Endodermal cell (in vitro differentiated cells): Measurements from ENCODE around the gene SORL1. TPM values are rescaled to one million over a fixed set of nuclear protein-coding genes. Genes with fewer than 3 reads are reported as not detected.

Experiments used
- DNase-seq: peaks from one replicate; pipeline ENCODE4 v3.0.0-alpha.2; 2017
- H3K27ac ChIP-seq: 2 replicates; pipeline ENCODE4 v1.5.1; 2013; ENCODE audit warnings: mild to moderate bottlenecking, low read depth, low read length, moderate library complexity
- H3K27me3 ChIP-seq: 2 replicates; pipeline ENCODE4 v1.6.1; 2013; ENCODE audit warnings: mild to moderate bottlenecking, low read length, moderate library complexity; ENCODE audit not compliant: insufficient read depth, control insufficient read depth, poor library complexity, severe bottlenecking
- H3K36me3 ChIP-seq: 2 replicates; pipeline ENCODE4 v1.7.0; 2013; ENCODE audit warnings: mild to moderate bottlenecking, low read length, moderate library complexity; ENCODE audit not compliant: control insufficient read depth, insufficient read depth
- H3K4me1 ChIP-seq: one replicate; pipeline ENCODE4 v1.7.0; 2013; ENCODE audit warnings: low read length; ENCODE audit not compliant: control insufficient read depth, insufficient read depth
- H3K4me3 ChIP-seq: 2 replicates; pipeline ENCODE4 v1.5.1; 2013; ENCODE audit warnings: mild to moderate bottlenecking, low read length, moderate library complexity
- H3K9ac ChIP-seq: 2 replicates; pipeline ENCODE4 v1.6.1; 2013; ENCODE audit warnings: mild to moderate bottlenecking, low read length, moderate library complexity; ENCODE audit not compliant: poor library complexity, severe bottlenecking; ENCODE audit errors: extremely low read depth
- H3K9me3 ChIP-seq: 2 replicates; pipeline ENCODE4 v1.6.1; 2013; ENCODE audit warnings: mild to moderate bottlenecking, low read length, moderate library complexity; ENCODE audit not compliant: control insufficient read depth
- H3K27ac Mint-ChIP-seq: 2 replicates; pipeline ENCODE4 v1.8.0; 2020; ENCODE audit warnings: mixed read lengths
- H3K27me3 Mint-ChIP-seq: 2 replicates; pipeline ENCODE4 v1.8.0; 2021; ENCODE audit warnings: mild to moderate bottlenecking, mixed read lengths; ENCODE audit not compliant: insufficient read depth
- H3K36me3 Mint-ChIP-seq: 2 replicates; pipeline ENCODE4 v1.8.0; 2020; ENCODE audit warnings: low read depth, mixed read lengths
- H3K4me1 Mint-ChIP-seq: 2 replicates; pipeline ENCODE4 v1.8.0; 2020; ENCODE audit warnings: mixed read lengths
- H3K4me3 Mint-ChIP-seq: 2 replicates; pipeline ENCODE4 v1.8.0; 2020; ENCODE audit warnings: mild to moderate bottlenecking, moderate library complexity, mixed read lengths
- H3K9me3 Mint-ChIP-seq: 2 replicates; pipeline ENCODE4 v1.8.0; 2020; ENCODE audit warnings: mild to moderate bottlenecking, mixed read lengths
- CTCF ChIP-seq: fragments of 200-600 bp; sonication (generic); conservative IDR thresholded peaks from 2 replicates; pipeline ENCODE4 v1.5.0; 2021; ENCODE audit warnings: antibody characterized with exemption, mild to moderate bottlenecking
- WGBS, 2 experiments: methylation state at CpG; one replicate each; pipeline versions ENCODE4 v1.1.5 to v1.1.7; 2013; ENCODE audit warnings: missing lambda C conversion rate in 2 of 2, mixed read lengths in 1 of 2; ENCODE audit not compliant: insufficient coverage in 1 of 2, insufficient read length in 1 of 2; 5-methylcytosine and 5-hydroxymethylcytosine counted together
- total RNA-seq, 2 donors: library from RNA; stranded (reverse); fragmentation: NEBNext Ultra II Directional in 1 of 2; extraction: Animal tissue kit (Norgen Biotek cat#: 25700) in 1 of 2; gene quantifications; 2 replicates in 1 of 2; 3 replicates in 1 of 2; pipeline ENCODE4 v1.2.1, GENCODE V29; 2021

SORL1 gene
- total RNA-seq, 2 donors from 2014 or later = 56.4 to 57.5 TPM

GRCh38 chr11:121535129-121535796, 83.1 kb downstream of the SORL1 start:
- Mint-ChIP-seq H3K4me3 (no peak overlapping the region), H3K27ac (no peak overlapping the region)
- DNase-seq = no peak

DNA sequence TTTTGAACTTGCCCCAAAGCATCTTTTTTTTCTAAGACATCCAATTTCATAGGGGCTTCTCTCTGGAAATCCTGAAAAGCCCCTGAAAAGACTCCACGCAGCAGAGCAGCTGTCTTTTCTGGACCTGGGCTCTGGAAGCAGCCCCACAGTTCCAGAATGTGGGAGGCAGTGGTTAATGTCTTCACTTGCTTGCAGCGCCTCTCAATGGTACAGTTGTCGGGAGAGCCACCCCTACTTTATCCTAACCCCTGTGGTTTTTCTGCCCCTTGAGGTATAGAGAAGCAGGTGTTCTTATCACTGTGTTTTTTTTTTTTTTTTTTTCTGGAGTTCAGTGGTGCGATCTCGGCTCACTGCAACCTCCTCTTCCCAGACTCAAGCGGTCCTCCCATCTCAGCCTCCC, 84.0 kb downstream of the SORL1 start:
- H3K9me3 Mint-ChIP-seq = peaks cover 5% of the 10 kb centered on the region
- 80 to 96% methylated on average over 1 to 3 of the region's 6 CpGs for WGBS, 2 experiments
- H3K9me3 ChIP-seq = peaks cover 1% of the 10 kb centered on the region
- H3K27ac ChIP-seq = no peak overlapping the region
- no peak overlapping the region for H3K9ac ChIP-seq
- DNase-seq = no peak
- no peaks in the 10 kb centered on the region for H3K27me3 Mint-ChIP-seq
- H3K27me3 ChIP-seq = no peaks in the 10 kb centered on the region
- H3K4me3 Mint-ChIP-seq = no peak overlapping the region
- TF ChIP-seq CTCF = no peak
- H3K4me1 Mint-ChIP-seq = peaks cover 9% of the 10 kb centered on the region
- no peaks in the 10 kb centered on the region for H3K36me3 ChIP-seq
- H3K4me3 ChIP-seq = no peak overlapping the region
- peaks cover 29% of the 10 kb centered on the region for H3K36me3 Mint-ChIP-seq
- no peaks in the 10 kb centered on the region for H3K4me1 ChIP-seq
- H3K27ac Mint-ChIP-seq = no peak overlapping the region

More at GRCh38 chr11:121535129-121535796, 83.1 kb downstream of the SORL1 start:
- H3K27ac ChIP-seq = no peak overlapping the region
- H3K9ac ChIP-seq = no peak overlapping the region
- WGBS, 2 experiments = 74 to 91% methylated on average over 4 to 5 of the region's 6 CpGs
- Mint-ChIP-seq H3K27me3 (no peaks in the 10 kb centered on the region), H3K4me1 (peaks cover 9% of the 10 kb centered on the region), H3K9me3 (peaks cover 9% of the 10 kb centered on the region), H3K36me3 (peaks cover 34% of the 10 kb centered on the region)
- H3K27me3 ChIP-seq = no peaks in the 10 kb centered on the region
- no peaks in the 10 kb centered on the region for H3K36me3 ChIP-seq
- peaks cover 10% of the 10 kb centered on the region for H3K9me3 ChIP-seq
- no peak for TF ChIP-seq CTCF
- no peak overlapping the region for H3K4me3 ChIP-seq
- no peaks in the 10 kb centered on the region for H3K4me1 ChIP-seq

DNA sequence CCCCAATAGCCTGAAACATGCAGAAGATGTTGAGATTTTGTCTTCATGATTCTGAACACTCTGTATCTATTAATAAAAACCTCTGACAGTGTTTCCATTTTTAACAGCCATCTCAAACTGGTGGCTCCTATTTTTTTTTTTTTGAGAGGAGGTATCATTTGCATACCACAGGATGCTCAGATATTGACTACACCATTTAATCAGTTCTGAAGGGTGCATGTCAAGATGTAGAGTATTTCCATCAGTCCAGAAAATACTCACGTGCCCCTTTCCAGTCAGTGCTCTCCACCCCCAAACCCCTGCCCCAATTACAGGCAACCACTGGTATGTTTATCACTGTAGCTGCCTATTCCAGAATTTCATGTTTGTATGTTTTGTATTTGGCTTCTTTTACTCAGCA, 85.9 kb downstream of the SORL1 start:
- WGBS, 2 experiments = 91% methylated on average over 1 of the region's 1 CpG; no CpG with 5 or more reads in 1 of the 2 experiments
- Mint-ChIP-seq H3K4me1 (peaks cover 9% of the 10 kb centered on the region), H3K36me3 (peaks cover 25% of the 10 kb centered on the region), H3K9me3 (no peaks in the 10 kb centered on the region), H3K4me3 (no peak overlapping the region), H3K27ac (no peak overlapping the region), H3K27me3 (no peaks in the 10 kb centered on the region)
- H3K9ac ChIP-seq = no peak overlapping the region
- H3K4me3 ChIP-seq = no peak overlapping the region
- TF ChIP-seq CTCF = no peak
- no peaks in the 10 kb centered on the region for H3K27me3 ChIP-seq
- DNase-seq = no peak
- H3K9me3 ChIP-seq = no peaks in the 10 kb centered on the region
- H3K4me1 ChIP-seq = no peaks in the 10 kb centered on the region
- no peak overlapping the region for H3K27ac ChIP-seq
- no peaks in the 10 kb centered on the region for H3K36me3 ChIP-seq
